Kidney (tissue), 14 donors: ENCODE measurements around the gene MRPS34. TPM values are rescaled to one million over a fixed set of nuclear protein-coding genes. Genes with fewer than 3 reads are reported as not detected.

ENCODE experiments used
- DNase-seq, 5 donors: peaks; one replicate each; pipeline ENCODE4 v3.0.0-alpha.2; 2013 to 2020
- FAIRE-seq: peaks from 2 replicates; lab custom pipeline; 2012; peaks lifted over from hg19 to GRCh38; lab: Jason Lieb, UNC
- H3K27ac ChIP-seq, 2 donors: one replicate each; pipeline ENCODE4 v1.7.0; 2013; ENCODE audit warnings: low read depth in 2 of 2, low read length in 2 of 2, inconsistent platforms in 1 of 2
- H3K27me3 ChIP-seq: one replicate; pipeline ENCODE4 v1.7.1; 2013; ENCODE audit warnings: low read length, inconsistent platforms; ENCODE audit not compliant: control insufficient read depth, insufficient read depth
- H3K36me3 ChIP-seq, 3 donors: one replicate each; pipeline versions ENCODE4 v1.7.0 to v1.7.1; 2013; ENCODE audit warnings: low read length in 3 of 3, control low read depth in 1 of 3, inconsistent platforms in 1 of 3; ENCODE audit not compliant: insufficient read depth in 3 of 3, control insufficient read depth in 2 of 3
- H3K4me1 ChIP-seq, 3 donors: one replicate each; pipeline versions ENCODE4 v1.7.0 to v1.7.1; 2013; ENCODE audit warnings: low read length in 3 of 3, inconsistent platforms in 1 of 3, low read depth in 1 of 3; ENCODE audit not compliant: control insufficient read depth in 2 of 3, insufficient read depth in 2 of 3
- H3K4me3 ChIP-seq, 3 donors: one replicate each; pipeline versions ENCODE4 v1.7.0 to v1.8.1; 2013; ENCODE audit warnings: low read length in 3 of 3, control low read depth in 1 of 3, inconsistent platforms in 1 of 3
- H3K9ac ChIP-seq, 3 donors: one replicate each; pipeline versions ENCODE4 v1.7.0 to v1.7.1; 2013; ENCODE audit warnings: low read length in 3 of 3, control low read depth in 1 of 3, inconsistent platforms in 1 of 3
- H3K9me3 ChIP-seq, 3 donors: one replicate each; pipeline versions ENCODE4 v1.7.0 to v1.7.1; 2013; ENCODE audit warnings: low read length in 3 of 3, control low read depth in 1 of 3, inconsistent platforms in 1 of 3; ENCODE audit not compliant: control insufficient read depth in 2 of 3, insufficient read depth in 1 of 3
- intact Hi-C: fragments of 100-400 bp; cut with DNase I; formaldehyde crosslinking; loops from one replicate; pipeline ENCODE4 v1.11.1; 2022
- polyA plus RNA-seq: library from polyadenylated mRNA; stranded (reverse); fragments of 350-450 nt; fragmentation: Illumina TruSeq; extraction: RNeasy Lipid Tissue Mini Kit (QIAGEN cat#74804); gene quantifications from one replicate; pipeline ENCODE4 v1.2.3, GENCODE V29; 2014; ENCODE audit warnings: low read depth, low replicate concordance; ENCODE audit not compliant: insufficient read depth
- total RNA-seq: library from RNA; stranded (reverse); fragmentation: NEBNext Ultra II Directional; extraction: Animal tissue kit (Norgen Biotek cat#: 25700); gene quantifications from one replicate; pipeline ENCODE4 v1.2.1, GENCODE V29; 2021
- TF ChIP-seq, protein P1 (sequence below): IDR thresholded peaks from 3 replicates; pipeline ENCODE4 v1.5.1; 2012; ENCODE audit warnings: mild to moderate bottlenecking, moderate library complexity, borderline replicate concordance; ENCODE audit not compliant: insufficient read depth; ENCODE audit errors: extremely low read depth
- donor health status: control.
- donor health status: control.
- donor health status: control.
- donor health status: control.
- donor health status: control.
- donor health status: DM: yes; HTN: yes; CAD: no.
- donor health status: Normal renal cell carcinoma (clear cell type).

MRPS34 gene
- total and polyA plus RNA-seq, 2 donors from 2014 or later = 61.7 to 187 TPM

DNA sequence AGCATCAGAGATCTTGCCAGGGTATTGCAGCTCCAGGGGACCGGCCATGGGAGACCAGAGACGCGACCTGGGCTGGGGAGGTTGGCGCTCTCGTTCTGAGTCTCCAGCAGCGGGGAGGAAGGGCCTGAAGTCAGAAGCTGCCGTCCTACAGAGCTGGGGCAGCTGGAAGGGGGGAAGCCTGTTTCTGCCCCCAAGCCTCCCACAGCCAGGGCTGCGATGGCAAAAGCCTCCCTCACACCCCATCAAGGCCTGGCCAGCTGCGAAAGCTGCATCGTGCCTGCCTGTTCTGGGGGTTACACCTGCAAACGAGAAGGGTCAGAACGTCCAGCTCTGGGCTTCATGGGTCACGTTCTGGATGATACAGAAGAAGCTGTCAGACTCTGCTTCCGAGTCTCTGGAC lies 40.9 kb downstream of the MRPS34 start:
- peaks cover 0 to 2% (median 0%) of the 10 kb centered on the region in 3 donors for H3K9me3 ChIP-seq
- no peak overlapping the region for H3K27ac ChIP-seq
- no peaks in the 10 kb centered on the region for H3K27me3 ChIP-seq
- peaks cover 9 to 15% (median 12%) of the 10 kb centered on the region in 3 donors for H3K36me3 ChIP-seq
- intact Hi-C loops = no loop called here
- TF ChIP-seq, protein P1, sequence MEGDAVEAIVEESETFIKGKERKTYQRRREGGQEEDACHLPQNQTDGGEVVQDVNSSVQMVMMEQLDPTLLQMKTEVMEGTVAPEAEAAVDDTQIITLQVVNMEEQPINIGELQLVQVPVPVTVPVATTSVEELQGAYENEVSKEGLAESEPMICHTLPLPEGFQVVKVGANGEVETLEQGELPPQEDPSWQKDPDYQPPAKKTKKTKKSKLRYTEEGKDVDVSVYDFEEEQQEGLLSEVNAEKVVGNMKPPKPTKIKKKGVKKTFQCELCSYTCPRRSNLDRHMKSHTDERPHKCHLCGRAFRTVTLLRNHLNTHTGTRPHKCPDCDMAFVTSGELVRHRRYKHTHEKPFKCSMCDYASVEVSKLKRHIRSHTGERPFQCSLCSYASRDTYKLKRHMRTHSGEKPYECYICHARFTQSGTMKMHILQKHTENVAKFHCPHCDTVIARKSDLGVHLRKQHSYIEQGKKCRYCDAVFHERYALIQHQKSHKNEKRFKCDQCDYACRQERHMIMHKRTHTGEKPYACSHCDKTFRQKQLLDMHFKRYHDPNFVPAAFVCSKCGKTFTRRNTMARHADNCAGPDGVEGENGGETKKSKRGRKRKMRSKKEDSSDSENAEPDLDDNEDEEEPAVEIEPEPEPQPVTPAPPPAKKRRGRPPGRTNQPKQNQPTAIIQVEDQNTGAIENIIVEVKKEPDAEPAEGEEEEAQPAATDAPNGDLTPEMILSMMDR = no peak
- DNase-seq (no peak), FAIRE-seq (no peak)
- no peak overlapping the region for H3K4me3 ChIP-seq
- H3K9ac ChIP-seq = no peak overlapping the region
- no peaks in the 10 kb centered on the region for H3K4me1 ChIP-seq

DNA sequence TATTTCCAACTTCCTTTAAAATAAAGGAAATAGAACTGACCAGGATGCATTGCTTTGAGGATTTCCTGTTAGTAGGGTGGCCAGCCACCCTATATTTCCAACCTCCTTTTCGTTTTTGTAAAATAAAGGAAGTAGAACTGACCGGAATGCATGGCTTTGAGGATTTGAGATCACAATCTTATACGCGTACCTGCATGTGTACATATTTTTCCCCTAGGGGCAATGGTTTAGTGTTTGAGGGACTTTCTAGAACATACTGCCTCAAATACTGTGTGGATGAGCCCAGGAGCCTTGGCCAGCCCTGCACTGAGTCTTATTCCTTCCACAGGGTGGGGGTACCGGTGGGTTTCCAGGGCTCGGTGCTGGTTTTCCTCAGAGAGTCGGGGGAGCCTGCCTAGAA lies 41.3 kb downstream of the MRPS34 start:
- Histone ChIP-seq H3K36me3 (peaks cover 9 to 16% (median 12%) of the 10 kb centered on the region in 3 donors), H3K9me3 (no peaks in the 10 kb centered on the region), H3K4me1 (no peaks in the 10 kb centered on the region), H3K4me3 (no peak overlapping the region), H3K27me3 (no peaks in the 10 kb centered on the region), H3K27ac (no peak overlapping the region), H3K9ac (no peak overlapping the region)
- TF ChIP-seq, protein P1 = no peak
- intact Hi-C loops = no loop called here
- DNase-seq = no peak
- FAIRE-seq = no peak

DNA sequence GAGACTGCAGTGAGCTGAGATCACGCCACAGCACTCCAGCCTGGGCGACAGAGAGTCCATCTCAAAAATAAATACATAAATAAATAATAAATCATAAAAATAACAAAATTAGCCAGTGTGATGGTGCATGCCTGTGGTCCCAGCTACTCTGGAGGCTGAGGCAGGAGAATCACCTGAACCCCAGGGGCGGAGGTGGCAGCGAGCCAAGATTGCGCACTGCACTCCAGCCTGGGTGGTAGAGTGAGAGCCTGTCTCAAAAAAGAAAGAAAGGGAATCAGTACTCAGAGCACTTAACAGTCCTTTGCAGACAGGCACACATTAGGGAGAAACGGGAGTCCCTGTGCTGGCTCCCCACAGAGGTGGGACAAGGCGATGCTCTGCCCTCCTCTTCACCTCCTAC lies 41.9 kb downstream of the MRPS34 start:
- Histone ChIP-seq H3K9ac (no peak overlapping the region), H3K9me3 (no peaks in the 10 kb centered on the region), H3K27ac (no peak overlapping the region), H3K4me3 (no peak overlapping the region), H3K36me3 (peaks cover 11 to 18% (median 12%) of the 10 kb centered on the region in 3 donors), H3K27me3 (no peaks in the 10 kb centered on the region), H3K4me1 (no peaks in the 10 kb centered on the region)
- DNase-seq = no peak
- TF ChIP-seq, protein P1 = no peak
- intact Hi-C loops = no loop called here
- FAIRE-seq = no peak

DNA sequence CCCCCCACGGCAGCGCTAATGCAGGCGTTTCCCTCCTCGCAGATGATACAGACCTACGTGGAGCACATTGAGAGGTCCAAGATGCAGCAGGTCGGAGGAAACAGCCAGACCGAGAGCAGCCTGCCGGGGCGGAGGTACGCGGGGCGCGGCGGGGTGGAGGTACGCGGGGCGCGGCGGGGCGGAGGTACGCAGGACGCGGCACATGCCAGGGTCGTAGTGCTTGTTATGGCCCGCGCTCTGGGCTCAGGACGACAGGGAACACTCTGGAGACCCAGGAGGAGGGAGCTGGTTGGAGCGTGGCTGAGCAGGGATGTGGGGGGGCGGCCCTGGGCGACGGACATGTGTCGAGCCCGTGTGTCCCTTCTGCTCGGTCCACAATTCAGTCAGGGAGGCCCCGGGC lies 43.5 kb downstream of the MRPS34 start:
- no peak for FAIRE-seq
- Histone ChIP-seq H3K4me1 (no peaks in the 10 kb centered on the region), H3K9me3 (no peaks in the 10 kb centered on the region), H3K27ac (no peak overlapping the region), H3K27me3 (no peaks in the 10 kb centered on the region), H3K9ac (no peak overlapping the region), H3K36me3 (peaks cover 3 to 15% (median 8%) of the 10 kb centered on the region in 3 donors), H3K4me3 (no peak overlapping the region)
- no peak for DNase-seq
- TF ChIP-seq, protein P1 = no peak
- intact Hi-C loops = no loop called here
